HepG2 (cell line): Measurements from ENCODE around the gene VWA3B. TPM values are rescaled to one million over a fixed set of nuclear protein-coding genes. Genes with fewer than 3 reads are reported as not detected.
"Not testable (repeated sequence)": the region's sequence is repeated elsewhere in the genome, so short reads cannot be mapped to it uniquely, and the experiment has no call there.

Experiments
- ATAC-seq: fragments of 200-7000 bp; cut with Tn5 transposase; 3 replicates; pipeline ENCODE4 v1.9.1; 2020; ENCODE audit warnings: mild to moderate bottlenecking, moderate library complexity
- BruUV-seq: library from RNA; stranded (reverse); fragments of 400-500 nt; replicated peaks from 2 replicates; lab custom pipeline; 2021; lab: Mats Ljungman, UMichigan
- CTCF ChIA-PET: fragments of 300-600 bp; formaldehyde crosslinking; extraction: SDS; loops from one replicate; lab custom pipeline; 2021; ENCODE audit warnings: low total read pairs, inconsistent platforms, low intra/inter-chr PET ratio; lab: Yijun Ruan, JAX
- POLR2A ChIA-PET: fragments of 350-600 bp; sonication (Branson Sonifier 250); formaldehyde crosslinking; loops from one replicate; lab custom pipeline; 2020; ENCODE audit warnings: antibody characterized with exemption, inconsistent platforms; lab: Yijun Ruan, JAX
- DNase-seq: peaks from one replicate; pipeline ENCODE4 v3.0.0-alpha.2; 2015; ENCODE audit warnings: low spot score
- FAIRE-seq: peaks from 3 replicates; lab custom pipeline; 2011; peaks lifted over from hg19 to GRCh38; lab: Jason Lieb, UNC
- H2AFZ ChIP-seq: one replicate; pipeline ENCODE4 v1.6.1; 2011; ENCODE audit warnings: low read length, inconsistent platforms
- H3K27ac ChIP-seq: fragments of 300-600 bp; 3 replicates; pipeline ENCODE4 v1.8.0; 2011; ENCODE audit warnings: mixed run types, mild to moderate bottlenecking, mixed read lengths, low read length, inconsistent platforms; ENCODE audit not compliant: insufficient read depth; ENCODE audit errors: extremely low read length
- H3K27me3 ChIP-seq, 2 experiments: fragments of 200-600 bp in 1 of 2; 2 replicates in 1 of 2; 3 replicates in 1 of 2; pipeline versions ENCODE4 v1.6.0 to v1.8.0; 2011; ENCODE audit warnings: low read length in 2 of 2, mild to moderate bottlenecking in 2 of 2, moderate library complexity in 2 of 2, inconsistent platforms in 1 of 2; ENCODE audit not compliant: insufficient read depth in 2 of 2, control insufficient read depth in 1 of 2
- H3K36me3 ChIP-seq, 2 experiments: fragments of 200-600 bp in 1 of 2; replicated peaks in 1 of 2; 2 replicates in 1 of 2; 3 replicates in 1 of 2; pipeline versions ENCODE4 v1.5.1 to v1.8.0; 2011; ENCODE audit warnings: low read length in 2 of 2, inconsistent platforms in 1 of 2; ENCODE audit not compliant: insufficient read depth in 2 of 2, control insufficient read depth in 1 of 2
- H3K4me1 ChIP-seq: 2 replicates; pipeline ENCODE4 v1.5.1; 2012; ENCODE audit warnings: low read length, inconsistent platforms; ENCODE audit not compliant: insufficient read depth
- H3K4me2 ChIP-seq: 2 replicates; pipeline ENCODE4 v1.6.0; 2011; ENCODE audit warnings: low read depth, low read length, inconsistent platforms
- H3K4me3 ChIP-seq, 3 experiments: fragments of 200-600 bp in 1 of 3; sonication (generic), shearing (Covaris generic) in 1 of 3; replicated peaks in 1 of 3; 2 replicates each; pipeline ENCODE4 v1.5.1; 2011 to 2016; ENCODE audit warnings: low read length in 3 of 3, inconsistent platforms in 2 of 3, low read depth in 2 of 3, mild to moderate bottlenecking in 2 of 3, control low read depth in 1 of 3, mixed read lengths in 1 of 3; ENCODE audit not compliant: insufficient read depth in 1 of 3
- H3K79me2 ChIP-seq: one replicate; pipeline ENCODE4 v1.6.1; 2011; ENCODE audit warnings: low read length, inconsistent platforms; ENCODE audit not compliant: insufficient read depth
- H3K9ac ChIP-seq: 2 replicates; pipeline ENCODE4 v1.6.0; 2011; ENCODE audit warnings: mild to moderate bottlenecking, low read depth, low read length, inconsistent platforms; ENCODE audit not compliant: insufficient read depth
- H3K9me3 ChIP-seq: 2 replicates; pipeline ENCODE4 v1.5.1; 2012; ENCODE audit warnings: mild to moderate bottlenecking, low read length
- H4K20me1 ChIP-seq: 2 replicates; pipeline ENCODE4 v1.6.0; 2011; ENCODE audit warnings: inconsistent platforms, mild to moderate bottlenecking, low read length, moderate library complexity; ENCODE audit not compliant: insufficient read depth
- FOXO1 ChIP-seq: sonication (generic); formaldehyde crosslinking; IDR thresholded peaks from 2 replicates; pipeline ENCODE4 v1.4.0; 2020; ENCODE audit warnings: missing genetic modification reagents
- RFX3 ChIP-seq: IDR thresholded peaks from 2 replicates; pipeline ENCODE4 v1.6.1; 2016; ENCODE audit warnings: missing biosample characterization, missing genetic modification reagents
- TBX3 ChIP-seq: fragments of 450-650 bp; IDR thresholded peaks from 2 replicates; pipeline ENCODE4 v1.6.1; 2017; ENCODE audit warnings: antibody characterized with exemption, mild to moderate bottlenecking, inconsistent platforms, borderline replicate concordance
- WGBS: methylation state at CpG from one replicate; pipeline ENCODE4 v1.1.6; 2017; ENCODE audit warnings: low lambda C conversion rate; 5-methylcytosine and 5-hydroxymethylcytosine counted together
- in situ Hi-C: cut with HindIII; loops from 2 replicates; pipeline ENCODE4 v1.10.0; 2017; ENCODE audit warnings: low pct_unique_long_range_greater_than_20kb; ENCODE audit not compliant: extremely low pct_ligation_motif_present
- intact Hi-C: fragments of 100-400 bp; cut with micrococcal nuclease; formaldehyde crosslinking; loops from one replicate; pipeline ENCODE4 v1.10.0; 2022; ENCODE audit not compliant: unreplicated experiment
- polyA plus RNA-seq, 8 experiments: library from polyadenylated mRNA; depleted of rRNA in 3 of 8; stranded (reverse) in 7 of 8; unstranded in 1 of 8; fragments of >200 nt; fragmentation: Illumina TruSeq in 4 of 8; extraction: Trizol in 4 of 8; gene quantifications; 2 replicates each; pipeline versions ENCODE4 v1.2.1 to v1.2.3, GENCODE V29; 2011 to 2016; ENCODE audit warnings: low read depth in 4 of 8, missing spikeins in 1 of 8, mixed read lengths in 1 of 8; ENCODE audit not compliant: insufficient read depth in 1 of 8
- total RNA-seq, 5 experiments: library from RNA; depleted of rRNA; stranded (reverse); fragments of >200 nt; fragmentation: Illumina TruSeq; extraction: Trizol; gene quantifications; 2 replicates each; pipeline ENCODE4 v1.2.3, GENCODE V29; 2016; ENCODE audit warnings: low read depth in 1 of 5
- TF ChIP-seq, protein P1 (sequence below): sonication (generic); formaldehyde crosslinking; IDR thresholded peaks from 2 replicates; pipeline ENCODE4 v1.5.0; 2020; ENCODE audit warnings: missing genetic modification reagents
- TF ChIP-seq, protein P2 (sequence below): sonication (generic); formaldehyde crosslinking; IDR thresholded peaks from 2 replicates; pipeline ENCODE4 v1.5.0; 2020; ENCODE audit warnings: mild to moderate bottlenecking, missing genetic modification reagents, borderline replicate concordance

Gene VWA3B
- total and polyA plus RNA-seq, 2 of the 13 experiments (the other 11 are each of a cell fraction or from before 2014, with no cell fraction given), result not detected

DNA sequence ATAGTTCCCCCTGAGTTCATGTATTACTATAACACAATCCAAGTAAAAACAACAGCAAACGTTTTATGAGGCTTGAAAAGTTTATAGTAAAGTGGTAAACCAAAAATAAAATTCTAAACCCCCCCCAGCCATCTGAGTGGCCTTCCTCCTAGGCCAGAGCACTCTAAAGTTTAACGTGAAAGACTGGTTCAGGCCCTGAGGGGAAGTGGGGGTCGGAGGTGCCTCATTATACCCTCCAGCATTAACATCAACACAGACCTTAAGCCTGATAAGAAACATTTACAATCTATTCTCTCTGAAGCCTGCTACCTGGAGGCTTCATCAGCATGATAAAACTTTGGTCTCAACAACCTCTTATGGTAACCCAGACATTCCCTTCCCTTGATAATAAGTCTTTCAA lies 230.2 kb downstream of the VWA3B start (continued):
- TF ChIP-seq, protein P1, sequence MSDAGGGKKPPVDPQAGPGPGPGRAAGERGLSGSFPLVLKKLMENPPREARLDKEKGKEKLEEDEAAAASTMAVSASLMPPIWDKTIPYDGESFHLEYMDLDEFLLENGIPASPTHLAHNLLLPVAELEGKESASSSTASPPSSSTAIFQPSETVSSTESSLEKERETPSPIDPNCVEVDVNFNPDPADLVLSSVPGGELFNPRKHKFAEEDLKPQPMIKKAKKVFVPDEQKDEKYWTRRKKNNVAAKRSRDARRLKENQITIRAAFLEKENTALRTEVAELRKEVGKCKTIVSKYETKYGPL, result no peak
- TF ChIP-seq FOXO1 (no peak), TBX3 (no peak), RFX3 (CRISPR knock-in tag) (no peak)
- TF ChIP-seq, protein P2, sequence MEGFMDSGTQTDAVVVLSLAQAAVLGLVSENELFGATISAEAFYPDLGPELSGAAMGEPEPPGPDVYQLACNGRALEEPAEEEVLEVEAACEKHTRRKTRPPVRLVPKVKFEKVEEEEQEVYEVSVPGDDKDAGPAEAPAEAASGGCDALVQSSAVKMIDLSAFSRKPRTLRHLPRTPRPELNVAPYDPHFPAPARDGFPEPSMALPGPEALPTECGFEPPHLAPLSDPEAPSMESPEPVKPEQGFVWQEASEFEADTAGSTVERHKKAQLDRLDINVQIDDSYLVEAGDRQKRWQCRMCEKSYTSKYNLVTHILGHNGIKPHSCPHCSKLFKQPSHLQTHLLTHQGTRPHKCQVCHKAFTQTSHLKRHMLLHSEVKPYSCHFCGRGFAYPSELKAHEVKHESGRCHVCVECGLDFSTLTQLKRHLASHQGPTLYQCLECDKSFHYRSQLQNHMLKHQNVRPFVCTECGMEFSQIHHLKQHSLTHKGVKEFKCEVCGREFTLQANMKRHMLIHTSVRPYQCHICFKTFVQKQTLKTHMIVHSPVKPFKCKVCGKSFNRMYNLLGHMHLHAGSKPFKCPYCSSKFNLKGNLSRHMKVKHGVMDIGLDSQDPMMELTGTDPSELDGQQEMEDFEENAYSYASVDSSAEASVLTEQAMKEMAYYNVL (CRISPR knock-in tag), result no peak

DNA sequence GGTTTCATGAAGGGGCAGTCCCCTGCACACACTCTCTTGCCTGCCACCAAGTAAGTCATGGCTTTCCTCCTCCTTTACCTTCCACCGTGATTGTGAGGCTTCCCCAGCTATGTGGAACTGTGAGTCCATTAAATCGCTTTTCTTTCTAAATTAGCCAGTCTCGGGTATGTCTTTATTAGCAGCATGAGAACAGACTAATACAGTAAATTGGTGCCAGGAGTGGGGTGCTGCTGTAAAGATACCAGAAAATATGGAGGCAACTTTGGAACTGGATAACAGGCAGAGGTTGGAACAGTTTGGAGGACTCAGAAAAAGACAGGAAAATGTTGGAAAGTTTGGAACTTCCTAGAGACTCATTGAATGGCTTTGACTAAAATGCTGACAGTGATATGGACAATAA lies 233.2 kb downstream of the VWA3B start:
- H4K20me1 ChIP-seq, DNase-seq, H2AFZ ChIP-seq, BruUV-seq, H3K36me3 ChIP-seq, in situ Hi-C loops, H3K4me2 ChIP-seq, POLR2A ChIA-PET, ATAC-seq, H3K27ac ChIP-seq, H3K79me2 ChIP-seq, FAIRE-seq, H3K27me3 ChIP-seq, H3K9ac ChIP-seq, CTCF ChIA-PET, H3K4me1 ChIP-seq, H3K4me3 ChIP-seq, intact Hi-C loops: not testable (repeated sequence)
- 1% methylated on average over 3 of the region's 3 CpGs for WGBS
- peaks cover 45% of the 10 kb centered on the region for H3K9me3 ChIP-seq
